CD14-positive monocyte (primary cell): ENCODE results near the gene VPS33A. TPM values are rescaled to one million over a fixed set of nuclear protein-coding genes. Genes with fewer than 3 reads are reported as not detected.

ENCODE experiments used
- DNase-seq, 3 donors: peaks; one replicate each; pipeline ENCODE4 v3.0.0-alpha.2; 2011 to 2022
- H2AFZ ChIP-seq: 2 replicates; pipeline ENCODE4 v1.6.0; 2012; ENCODE audit warnings: mild to moderate bottlenecking, low read depth, low read length, inconsistent platforms; ENCODE audit not compliant: insufficient read depth, poor library complexity, severe bottlenecking
- H3K27ac ChIP-seq, 2 donors: 1 replicate in 1 of 2; 2 replicates in 1 of 2; pipeline ENCODE4 v1.5.1; 2012 to 2013; ENCODE audit warnings: low read length in 2 of 2, control low read depth in 1 of 2, inconsistent platforms in 1 of 2, low read depth in 1 of 2, mild to moderate bottlenecking in 1 of 2
- H3K27me3 ChIP-seq, 2 donors: one replicate each; pipeline versions ENCODE4 v1.6.0 to v1.6.1; 2011 to 2013; ENCODE audit warnings: low read length in 2 of 2; ENCODE audit not compliant: control insufficient read depth in 2 of 2, insufficient read depth in 2 of 2
- H3K36me3 ChIP-seq, 2 donors: replicated peaks in 1 of 2; 1 replicate in 1 of 2; 2 replicates in 1 of 2; pipeline versions ENCODE4 v1.5.1 to v1.6.1; 2012 to 2013; ENCODE audit warnings: low read length in 2 of 2, control low read depth in 1 of 2, inconsistent platforms in 1 of 2, mild to moderate bottlenecking in 1 of 2; ENCODE audit not compliant: insufficient read depth in 2 of 2, control insufficient read depth in 1 of 2
- H3K4me1 ChIP-seq, 2 donors: 1 replicate in 1 of 2; 2 replicates in 1 of 2; pipeline versions ENCODE4 v1.5.1 to v1.6.1; 2012 to 2013; ENCODE audit warnings: low read length in 2 of 2, control low read depth in 1 of 2, inconsistent platforms in 1 of 2, mild to moderate bottlenecking in 1 of 2, moderate library complexity in 1 of 2; ENCODE audit not compliant: insufficient read depth in 2 of 2, control insufficient read depth in 1 of 2
- H3K4me2 ChIP-seq: replicated peaks from 2 replicates; pipeline ENCODE3; 2012; ENCODE audit warnings: low read length, moderate library complexity, mild to moderate bottlenecking; ENCODE audit not compliant: poor library complexity, severe bottlenecking; ENCODE audit errors: extremely low read depth
- H3K4me3 ChIP-seq, 3 experiments: fragments of 200-600 bp in 1 of 3; sonication (generic) in 1 of 3; replicated peaks in 1 of 3; 1 replicate in 2 of 3; 2 replicates in 1 of 3; pipeline ENCODE4 v1.5.1; 2011 to 2013; ENCODE audit warnings: low read length in 3 of 3, mild to moderate bottlenecking in 3 of 3, control low read depth in 2 of 3, low read depth in 2 of 3, inconsistent platforms in 1 of 3, moderate library complexity in 1 of 3
- H3K79me2 ChIP-seq: 2 replicates; pipeline ENCODE4 v1.6.0; 2012; ENCODE audit warnings: mild to moderate bottlenecking, control low read depth, inconsistent platforms, low read length, moderate library complexity; ENCODE audit not compliant: insufficient read depth
- H3K9ac ChIP-seq: 2 replicates; pipeline ENCODE4 v1.6.0; 2017; ENCODE audit warnings: low read length, mild to moderate bottlenecking; ENCODE audit not compliant: insufficient read depth, poor library complexity, severe bottlenecking
- H3K9me3 ChIP-seq, 2 donors: replicated peaks in 1 of 2; 1 replicate in 1 of 2; 2 replicates in 1 of 2; pipeline versions ENCODE4 v1.5.1 to v1.6.1; 2012 to 2013; ENCODE audit warnings: low read length in 2 of 2, control low read depth in 1 of 2; ENCODE audit not compliant: control insufficient read depth in 1 of 2, insufficient read depth in 1 of 2
- H4K20me1 ChIP-seq: 2 replicates; pipeline ENCODE4 v1.6.0; 2012; ENCODE audit warnings: mild to moderate bottlenecking, low read length, control low read depth, moderate library complexity; ENCODE audit not compliant: insufficient read depth
- H3K27ac Mint-ChIP-seq, 7 donors: one replicate each; pipeline ENCODE4 v1.8.0; 2020; ENCODE audit warnings: mild to moderate bottlenecking in 7 of 7, mixed read lengths in 7 of 7, moderate library complexity in 6 of 7, inconsistent platforms in 2 of 7
- H3K27me3 Mint-ChIP-seq, 3 donors: one replicate each; pipeline ENCODE4 v1.8.0; 2021 to 2022; ENCODE audit warnings: low read depth in 3 of 3, mild to moderate bottlenecking in 3 of 3, mixed read lengths in 3 of 3, moderate library complexity in 3 of 3, inconsistent platforms in 1 of 3
- H3K36me3 Mint-ChIP-seq, 2 donors: one replicate each; pipeline ENCODE4 v1.8.0; 2020; ENCODE audit warnings: mixed read lengths in 2 of 2, inconsistent platforms in 1 of 2, mild to moderate bottlenecking in 1 of 2
- H3K4me1 Mint-ChIP-seq: one replicate; pipeline ENCODE4 v1.8.0; 2020; ENCODE audit warnings: mild to moderate bottlenecking, mixed read lengths
- H3K4me3 Mint-ChIP-seq, 2 donors: one replicate each; pipeline ENCODE4 v1.8.0; 2020; ENCODE audit warnings: mild to moderate bottlenecking in 2 of 2, mixed read lengths in 2 of 2, moderate library complexity in 1 of 2
- H3K9me3 Mint-ChIP-seq, 7 donors: one replicate each; pipeline ENCODE4 v1.8.0; 2020 to 2022; ENCODE audit warnings: mixed read lengths in 7 of 7, mild to moderate bottlenecking in 6 of 7, moderate library complexity in 6 of 7, inconsistent platforms in 2 of 7
- WGBS: methylation state at CpG from one replicate; pipeline ENCODE4 v1.1.5; 2013; ENCODE audit warnings: missing lambda C conversion rate; ENCODE audit not compliant: insufficient coverage; 5-methylcytosine and 5-hydroxymethylcytosine counted together
- intact Hi-C, 2 donors: fragments of 100-400 bp; cut with micrococcal nuclease; formaldehyde crosslinking; loops; one replicate each; pipeline versions ENCODE4 v1.15.0 to v1.15.1; 2023
- polyA plus RNA-seq, 3 donors: library from polyadenylated mRNA; depleted of rRNA in 1 of 3; unstranded in 2 of 3; stranded (reverse) in 1 of 3; fragments of 300-500 nt in 2 of 3; fragments of >200 nt in 1 of 3; fragmentation: Illumina TruSeq in 2 of 3; gene quantifications; 1 replicate in 2 of 3; 2 replicates in 1 of 3; pipeline ENCODE4 v1.2.3, GENCODE V29; 2012 to 2021
- TF ChIP-seq, protein P1 (sequence below): fragments of 200-600 bp; IDR thresholded peaks from one replicate; pipeline ENCODE4 v1.8.0; 2022; ENCODE audit warnings: antibody characterized with exemption, mild to moderate bottlenecking

The VPS33A gene
- polyA plus RNA-seq, 3 donors, result 15.3 to 33.1 (median 32.9) TPM

DNA sequence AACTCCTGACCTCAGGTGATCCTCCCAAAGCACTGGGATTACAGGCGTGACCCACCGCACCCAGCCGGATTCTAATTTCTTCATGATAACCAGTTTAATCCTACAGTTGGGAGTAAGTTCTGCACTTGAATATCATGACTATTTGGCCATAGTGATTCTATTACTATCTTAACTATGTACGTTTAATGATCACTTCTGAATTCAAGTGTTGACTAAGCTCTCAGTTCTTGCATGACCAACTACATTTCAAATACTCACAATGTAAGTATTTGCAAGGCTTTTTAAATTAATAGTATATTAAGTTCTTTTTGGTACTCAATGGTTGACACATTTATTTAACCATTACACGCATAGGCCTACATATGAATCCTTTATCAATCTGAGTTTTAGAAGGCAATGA lies 17.4 kb upstream of the VPS33A start:
- Mint-ChIP-seq H3K4me3 (no peak overlapping the region), H3K36me3 (peaks cover 54 to 85% of the 10 kb centered on the region in 2 donors), H3K27ac (no peak overlapping the region), H3K4me1 (no peaks in the 10 kb centered on the region), H3K27me3 (peaks cover 0 to 2% (median 2%) of the 10 kb centered on the region in 3 donors), H3K9me3 (no peaks in the 10 kb centered on the region)
- H3K27ac ChIP-seq, result no peak overlapping the region
- H4K20me1 ChIP-seq, result peaks cover 7% of the 10 kb centered on the region
- no peak overlapping the region for H3K9ac ChIP-seq
- no peak overlapping the region for H2AFZ ChIP-seq
- peaks cover 48 to 87% of the 10 kb centered on the region in 2 donors for H3K36me3 ChIP-seq
- no peaks in the 10 kb centered on the region for H3K4me1 ChIP-seq
- H3K4me2 ChIP-seq, result no peak overlapping the region
- no peak overlapping the region for H3K4me3 ChIP-seq
- no peaks in the 10 kb centered on the region for H3K27me3 ChIP-seq
- 100% methylated on average over 1 of the region's 5 CpGs for WGBS
- H3K79me2 ChIP-seq, result no peaks in the 10 kb centered on the region
- TF ChIP-seq, protein P1, sequence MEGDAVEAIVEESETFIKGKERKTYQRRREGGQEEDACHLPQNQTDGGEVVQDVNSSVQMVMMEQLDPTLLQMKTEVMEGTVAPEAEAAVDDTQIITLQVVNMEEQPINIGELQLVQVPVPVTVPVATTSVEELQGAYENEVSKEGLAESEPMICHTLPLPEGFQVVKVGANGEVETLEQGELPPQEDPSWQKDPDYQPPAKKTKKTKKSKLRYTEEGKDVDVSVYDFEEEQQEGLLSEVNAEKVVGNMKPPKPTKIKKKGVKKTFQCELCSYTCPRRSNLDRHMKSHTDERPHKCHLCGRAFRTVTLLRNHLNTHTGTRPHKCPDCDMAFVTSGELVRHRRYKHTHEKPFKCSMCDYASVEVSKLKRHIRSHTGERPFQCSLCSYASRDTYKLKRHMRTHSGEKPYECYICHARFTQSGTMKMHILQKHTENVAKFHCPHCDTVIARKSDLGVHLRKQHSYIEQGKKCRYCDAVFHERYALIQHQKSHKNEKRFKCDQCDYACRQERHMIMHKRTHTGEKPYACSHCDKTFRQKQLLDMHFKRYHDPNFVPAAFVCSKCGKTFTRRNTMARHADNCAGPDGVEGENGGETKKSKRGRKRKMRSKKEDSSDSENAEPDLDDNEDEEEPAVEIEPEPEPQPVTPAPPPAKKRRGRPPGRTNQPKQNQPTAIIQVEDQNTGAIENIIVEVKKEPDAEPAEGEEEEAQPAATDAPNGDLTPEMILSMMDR, result no peak
- intact Hi-C loops, result no loop called here
- DNase-seq, result no peak
- no peaks in the 10 kb centered on the region for H3K9me3 ChIP-seq

DNA sequence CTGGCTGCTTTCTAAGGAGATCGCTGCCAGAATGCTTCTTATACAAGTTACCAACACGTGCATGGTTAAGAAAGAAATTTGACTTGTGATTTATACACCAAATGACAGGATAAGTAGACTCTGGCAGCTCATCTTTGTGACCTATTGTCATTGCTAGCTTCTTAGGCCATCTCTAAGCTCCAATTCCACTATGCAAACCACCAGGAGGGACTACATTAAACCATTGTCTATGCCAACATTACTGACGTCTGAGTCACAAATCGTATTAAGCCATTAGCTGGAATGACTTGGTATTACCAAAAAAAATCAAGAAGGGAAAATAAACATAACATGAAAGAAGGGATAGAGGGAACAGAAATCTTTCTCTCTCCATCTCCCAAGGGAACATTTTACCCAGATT lies 15.8 kb upstream of the VPS33A start:
- H3K27ac Mint-ChIP-seq, result no peak overlapping the region
- no peaks in the 10 kb centered on the region for H3K4me1 ChIP-seq
- WGBS, result no CpG with 5 or more reads among the region's 4 CpGs
- H3K4me2 ChIP-seq, result no peak overlapping the region
- DNase-seq, result no peak
- H3K27me3 Mint-ChIP-seq, result peaks cover 0 to 4% (median 2%) of the 10 kb centered on the region in 3 donors
- peaks cover 42 to 87% of the 10 kb centered on the region in 2 donors for H3K36me3 ChIP-seq
- TF ChIP-seq, protein P1, result no peak
- H3K27ac ChIP-seq, result no peak overlapping the region
- H3K4me1 Mint-ChIP-seq, result no peaks in the 10 kb centered on the region
- no peaks in the 10 kb centered on the region for H3K9me3 ChIP-seq
- intact Hi-C loops, result no loop called here
- no peaks in the 10 kb centered on the region for H3K79me2 ChIP-seq
- peaks cover 53 to 87% of the 10 kb centered on the region in 2 donors for H3K36me3 Mint-ChIP-seq
- no peak overlapping the region for H3K4me3 Mint-ChIP-seq
- H3K27me3 ChIP-seq, result no peaks in the 10 kb centered on the region
- H2AFZ ChIP-seq, result no peak overlapping the region
- H4K20me1 ChIP-seq, result peaks cover 7% of the 10 kb centered on the region
- H3K4me3 ChIP-seq, result no peak overlapping the region
- no peak overlapping the region for H3K9ac ChIP-seq
- no peaks in the 10 kb centered on the region for H3K9me3 Mint-ChIP-seq
